MM.1S (cell line): ENCODE results near the gene CPEB2.

ENCODE experiments used
- DNase-seq: peaks from one replicate; pipeline ENCODE4 v3.0.0-alpha.2; 2015
- H2AFZ ChIP-seq: fragments of 300-600 bp; sonication (generic); 2 replicates; pipeline ENCODE4 v1.6.0; 2016; ENCODE audit warnings: antibody characterized with exemption, low read length
- H3F3A ChIP-seq: fragments of 300-600 bp; sonication (generic); 2 replicates; pipeline ENCODE4 v1.6.1; 2016; ENCODE audit warnings: mild to moderate bottlenecking, antibody characterized with exemption, low read length, moderate library complexity, mixed read lengths; ENCODE audit not compliant: insufficient read depth
- H3K27ac ChIP-seq: fragments of 300-600 bp; sonication (generic); 2 replicates; pipeline ENCODE4 v1.5.1; 2016; ENCODE audit warnings: mild to moderate bottlenecking, low read length
- H3K27me3 ChIP-seq: fragments of 300-600 bp; sonication (generic); replicated peaks from 2 replicates; pipeline ENCODE4 v1.6.0; 2016; ENCODE audit warnings: low read length; ENCODE audit not compliant: insufficient read depth
- H3K36me3 ChIP-seq: fragments of 300-600 bp; sonication (generic); replicated peaks from 2 replicates; pipeline ENCODE4 v1.6.1; 2016; ENCODE audit warnings: mild to moderate bottlenecking, low read length, mixed read lengths; ENCODE audit not compliant: insufficient read depth
- H3K4me1 ChIP-seq: fragments of 300-600 bp; sonication (generic); 2 replicates; pipeline ENCODE4 v1.6.1; 2016; ENCODE audit warnings: low read length, mixed read lengths
- H3K4me2 ChIP-seq: fragments of 300-600 bp; sonication (generic); 2 replicates; pipeline ENCODE4 v1.6.0; 2016; ENCODE audit warnings: low read depth, low read length
- H3K4me3 ChIP-seq: fragments of 300-600 bp; sonication (generic); 2 replicates; pipeline ENCODE4 v1.5.1; 2016; ENCODE audit warnings: low read length, mixed read lengths
- H3K79me2 ChIP-seq: fragments of 300-600 bp; sonication (generic); 2 replicates; pipeline ENCODE4 v1.6.1; 2016; ENCODE audit warnings: mixed run types, low read length, mixed read lengths
- H3K9ac ChIP-seq: fragments of 300-600 bp; sonication (generic); 2 replicates; pipeline ENCODE4 v1.6.1; 2016; ENCODE audit warnings: low read length, mixed read lengths
- H3K9me2 ChIP-seq: fragments of 300-600 bp; sonication (generic); replicated peaks from 2 replicates; pipeline ENCODE4 v1.6.1; 2016; ENCODE audit warnings: mild to moderate bottlenecking, low read length, mixed read lengths; ENCODE audit not compliant: insufficient read depth
- H3K9me3 ChIP-seq: fragments of 300-600 bp; sonication (generic); replicated peaks from 2 replicates; pipeline ENCODE4 v1.6.1; 2016; ENCODE audit warnings: mild to moderate bottlenecking, low read length, mixed read lengths; ENCODE audit not compliant: insufficient read depth
- H4K20me1 ChIP-seq: fragments of 300-600 bp; sonication (generic); 2 replicates; pipeline ENCODE4 v1.6.1; 2016; ENCODE audit warnings: mild to moderate bottlenecking, low read length, moderate library complexity, mixed read lengths; ENCODE audit not compliant: insufficient read depth
- EZH2 ChIP-seq: fragments of 300-600 bp; sonication (generic); optimal IDR thresholded peaks from 2 replicates; pipeline ENCODE3; 2017; ENCODE audit warnings: low read depth, mild to moderate bottlenecking, antibody characterized with exemption, low read length, mixed read lengths
- EZH2phosphoT487 ChIP-seq: fragments of 300-600 bp; sonication (generic); IDR thresholded peaks from 2 replicates; pipeline ENCODE4 v1.6.1; 2018; ENCODE audit warnings: antibody characterized with exemption, low read length
- TF ChIP-seq, protein P1 (sequence below): fragments of 300-600 bp; sonication (generic); IDR thresholded peaks from 2 replicates; pipeline ENCODE4 v1.5.1; 2016; ENCODE audit warnings: antibody characterized with exemption, low read length, mixed read lengths

Gene CPEB2

DNA sequence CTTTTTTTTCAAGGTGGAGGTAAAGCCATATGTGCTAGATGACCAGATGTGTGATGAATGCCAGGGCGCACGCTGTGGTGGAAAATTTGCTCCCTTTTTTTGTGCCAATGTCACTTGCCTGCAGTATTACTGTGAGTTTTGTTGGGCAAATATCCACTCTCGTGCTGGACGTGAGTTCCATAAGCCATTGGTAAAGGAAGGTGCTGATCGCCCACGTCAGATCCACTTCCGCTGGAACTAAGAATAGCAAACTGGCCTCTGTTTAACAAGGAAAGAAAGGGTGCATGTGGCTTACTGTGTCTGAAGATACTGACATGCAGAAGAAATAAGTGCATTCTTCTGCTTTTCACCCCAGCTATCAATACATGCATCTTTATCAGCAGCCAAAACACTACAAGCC is 63.9 kb downstream of the CPEB2 start:
- H3K27me3 ChIP-seq = no peaks in the 10 kb centered on the region
- no peak overlapping the region for H2AFZ ChIP-seq
- no peak for DNase-seq
- H3K4me2 ChIP-seq = no peak overlapping the region
- TF ChIP-seq EZH2 (no peak), EZH2phosphoT487 (no peak)
- TF ChIP-seq, protein P1, sequence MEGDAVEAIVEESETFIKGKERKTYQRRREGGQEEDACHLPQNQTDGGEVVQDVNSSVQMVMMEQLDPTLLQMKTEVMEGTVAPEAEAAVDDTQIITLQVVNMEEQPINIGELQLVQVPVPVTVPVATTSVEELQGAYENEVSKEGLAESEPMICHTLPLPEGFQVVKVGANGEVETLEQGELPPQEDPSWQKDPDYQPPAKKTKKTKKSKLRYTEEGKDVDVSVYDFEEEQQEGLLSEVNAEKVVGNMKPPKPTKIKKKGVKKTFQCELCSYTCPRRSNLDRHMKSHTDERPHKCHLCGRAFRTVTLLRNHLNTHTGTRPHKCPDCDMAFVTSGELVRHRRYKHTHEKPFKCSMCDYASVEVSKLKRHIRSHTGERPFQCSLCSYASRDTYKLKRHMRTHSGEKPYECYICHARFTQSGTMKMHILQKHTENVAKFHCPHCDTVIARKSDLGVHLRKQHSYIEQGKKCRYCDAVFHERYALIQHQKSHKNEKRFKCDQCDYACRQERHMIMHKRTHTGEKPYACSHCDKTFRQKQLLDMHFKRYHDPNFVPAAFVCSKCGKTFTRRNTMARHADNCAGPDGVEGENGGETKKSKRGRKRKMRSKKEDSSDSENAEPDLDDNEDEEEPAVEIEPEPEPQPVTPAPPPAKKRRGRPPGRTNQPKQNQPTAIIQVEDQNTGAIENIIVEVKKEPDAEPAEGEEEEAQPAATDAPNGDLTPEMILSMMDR = no peak
- no peaks in the 10 kb centered on the region for H3K9me3 ChIP-seq
- H3K36me3 ChIP-seq = peaks cover 4% of the 10 kb centered on the region; the same call in 1 of the 2 replicates
- H3F3A ChIP-seq = no peaks in the 10 kb centered on the region
- no peaks in the 10 kb centered on the region for H3K4me1 ChIP-seq
- no peaks in the 10 kb centered on the region for H4K20me1 ChIP-seq
- H3K27ac ChIP-seq = no peak overlapping the region
- no peak overlapping the region for H3K4me3 ChIP-seq
- no peaks in the 10 kb centered on the region for H3K79me2 ChIP-seq
- H3K9me2 ChIP-seq = no peaks in the 10 kb centered on the region
- no peak overlapping the region for H3K9ac ChIP-seq

DNA sequence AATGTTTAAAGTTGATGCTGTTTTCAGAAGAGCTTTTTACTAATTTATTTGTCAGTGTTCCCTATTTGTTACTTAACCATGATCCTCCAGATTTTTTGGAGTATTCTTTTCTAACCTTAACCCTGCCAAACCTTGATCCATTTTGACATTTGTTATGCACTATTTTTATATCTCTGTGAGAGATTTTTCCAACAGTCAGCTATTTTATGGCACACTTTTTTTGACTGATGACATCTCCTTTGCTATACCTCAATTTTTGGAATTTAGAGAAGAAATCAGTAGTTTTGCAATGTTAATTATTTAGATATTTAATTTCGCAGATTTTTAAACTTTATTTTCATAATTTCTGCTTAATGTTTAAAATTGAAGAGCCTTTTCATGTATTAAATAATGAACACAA is 66.0 kb downstream of the CPEB2 start:
- H2AFZ ChIP-seq = no peak overlapping the region
- TF ChIP-seq, protein P1 = no peak
- TF ChIP-seq EZH2 = no peak
- no peak for TF ChIP-seq EZH2phosphoT487
- no peaks in the 10 kb centered on the region; the same call in 1 of the 2 replicates for H3K36me3 ChIP-seq
- H3F3A ChIP-seq = no peaks in the 10 kb centered on the region
- H3K9me3 ChIP-seq = no peaks in the 10 kb centered on the region
- no peak overlapping the region for H3K27ac ChIP-seq
- H3K4me2 ChIP-seq = no peak overlapping the region
- no peaks in the 10 kb centered on the region for H3K27me3 ChIP-seq
- H3K4me3 ChIP-seq = no peak overlapping the region
- no peaks in the 10 kb centered on the region for H3K4me1 ChIP-seq
- DNase-seq = no peak
- no peaks in the 10 kb centered on the region for H3K79me2 ChIP-seq
- H3K9ac ChIP-seq = no peak overlapping the region
- H4K20me1 ChIP-seq = no peaks in the 10 kb centered on the region
- H3K9me2 ChIP-seq = no peaks in the 10 kb centered on the region

DNA sequence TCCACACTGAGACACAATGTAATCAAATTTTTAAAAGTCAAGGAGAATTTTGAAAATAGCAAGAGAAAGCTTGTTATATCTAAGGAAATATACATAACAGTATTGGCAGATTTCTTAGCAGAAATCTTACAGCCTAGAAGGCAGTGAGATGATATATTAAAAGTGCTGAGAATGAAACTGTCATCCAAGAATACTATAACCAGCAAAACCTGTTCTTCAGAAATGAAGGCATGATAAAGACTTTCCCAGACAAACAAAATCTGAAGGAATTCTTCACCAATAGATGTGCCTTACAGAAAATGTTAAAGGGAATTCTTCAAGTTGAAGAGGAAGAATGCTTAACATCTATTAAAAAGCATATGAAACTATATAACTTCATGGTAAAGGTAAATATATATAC is 73.6 kb downstream of the CPEB2 start:
- Histone ChIP-seq H3K4me1 (no peaks in the 10 kb centered on the region), H3K79me2 (no peaks in the 10 kb centered on the region), H3K4me2 (no peak overlapping the region), H3F3A (no peaks in the 10 kb centered on the region), H3K9me2 (no peaks in the 10 kb centered on the region), H2AFZ (no peak overlapping the region), H3K27ac (no peak overlapping the region), H3K9me3 (no peaks in the 10 kb centered on the region), H4K20me1 (no peaks in the 10 kb centered on the region), H3K9ac (no peak overlapping the region), H3K36me3 (no peaks in the 10 kb centered on the region), H3K27me3 (no peaks in the 10 kb centered on the region), H3K4me3 (no peak overlapping the region)
- DNase-seq = no peak
- TF ChIP-seq, protein P1 = no peak
- TF ChIP-seq EZH2phosphoT487 (no peak), EZH2 (no peak)
